ENCODE results near the gene VAPA.

DNA sequence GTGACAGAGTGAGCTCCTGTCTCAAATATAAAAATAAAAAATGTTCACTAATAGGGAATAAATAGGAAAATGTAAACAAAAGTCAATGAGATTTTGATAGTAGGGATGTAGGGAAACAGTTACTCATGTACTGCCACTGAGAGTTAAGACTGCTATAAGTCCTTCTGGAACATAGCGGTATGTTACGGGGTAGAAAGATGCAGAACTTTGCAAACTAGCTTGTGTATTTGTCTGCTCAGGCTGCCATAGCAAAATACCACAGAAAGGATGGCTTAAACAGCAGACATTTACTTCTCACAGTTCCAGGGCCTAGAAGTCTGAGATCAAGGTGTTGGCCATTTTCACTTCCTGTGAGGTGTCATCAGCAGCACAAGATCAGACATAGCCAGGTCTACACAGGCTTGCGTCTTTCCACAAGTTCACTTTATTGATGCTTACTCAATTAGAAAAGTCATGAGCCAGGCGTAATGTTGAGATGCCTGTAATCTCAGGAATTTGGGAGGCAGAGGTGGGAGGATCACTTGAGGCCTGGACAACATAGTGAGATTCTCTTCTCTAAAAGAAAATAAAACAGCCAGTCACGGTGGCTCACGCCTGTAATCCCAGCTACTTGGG is 19.3 kb upstream of the VAPA start:
- TF ChIP-seq, protein P1, sequence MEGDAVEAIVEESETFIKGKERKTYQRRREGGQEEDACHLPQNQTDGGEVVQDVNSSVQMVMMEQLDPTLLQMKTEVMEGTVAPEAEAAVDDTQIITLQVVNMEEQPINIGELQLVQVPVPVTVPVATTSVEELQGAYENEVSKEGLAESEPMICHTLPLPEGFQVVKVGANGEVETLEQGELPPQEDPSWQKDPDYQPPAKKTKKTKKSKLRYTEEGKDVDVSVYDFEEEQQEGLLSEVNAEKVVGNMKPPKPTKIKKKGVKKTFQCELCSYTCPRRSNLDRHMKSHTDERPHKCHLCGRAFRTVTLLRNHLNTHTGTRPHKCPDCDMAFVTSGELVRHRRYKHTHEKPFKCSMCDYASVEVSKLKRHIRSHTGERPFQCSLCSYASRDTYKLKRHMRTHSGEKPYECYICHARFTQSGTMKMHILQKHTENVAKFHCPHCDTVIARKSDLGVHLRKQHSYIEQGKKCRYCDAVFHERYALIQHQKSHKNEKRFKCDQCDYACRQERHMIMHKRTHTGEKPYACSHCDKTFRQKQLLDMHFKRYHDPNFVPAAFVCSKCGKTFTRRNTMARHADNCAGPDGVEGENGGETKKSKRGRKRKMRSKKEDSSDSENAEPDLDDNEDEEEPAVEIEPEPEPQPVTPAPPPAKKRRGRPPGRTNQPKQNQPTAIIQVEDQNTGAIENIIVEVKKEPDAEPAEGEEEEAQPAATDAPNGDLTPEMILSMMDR (IDR thresholded peaks at IDR 0.05; ENCODE audit: low read length) = no peak
- TF ChIP-seq EZH2 (IDR thresholded peaks at IDR 0.05; ENCODE audit: borderline replicate concordance, low read length) = no peak

Measured in OCI-LY1 (cell line).